PC-9 (cell line): ENCODE data around the gene NKX6-2. TPM values are rescaled to one million over a fixed set of nuclear protein-coding genes. Genes with fewer than 3 reads are reported as not detected.

ENCODE experiments used
- BruUV-seq: library from RNA; stranded (reverse); fragments of 400-500 nt; replicated peaks from 2 replicates; lab custom pipeline; 2021; lab: Mats Ljungman, UMichigan
- CTCF ChIA-PET: fragments of 300-600 bp; sonication (Branson Sonifier 250); formaldehyde crosslinking; loops from one replicate; lab custom pipeline; 2022; ENCODE audit warnings: antibody characterized with exemption; lab: Charles Lee
- POLR2A ChIA-PET: fragments of 300-600 bp; sonication (Branson Sonifier 250); formaldehyde crosslinking; loops from one replicate; lab custom pipeline; 2022; ENCODE audit warnings: antibody characterized with exemption; ENCODE audit not compliant: unreplicated experiment; lab: Charles Lee
- DNase-seq, 2 experiments: peaks; one replicate each; pipeline versions ENCODE4 v3.0.0 to v3.0.0-alpha.2; 2015 to 2022; ENCODE audit warnings: mixed read lengths in 1 of 2
- H2AFZ ChIP-seq: fragments of 200-600 bp; sonication (generic); 2 replicates; pipeline ENCODE4 v1.8.1; 2017; ENCODE audit warnings: antibody characterized with exemption
- H3F3A ChIP-seq: fragments of 200-600 bp; sonication (generic); 2 replicates; pipeline ENCODE4 v1.8.1; 2017; ENCODE audit warnings: antibody characterized with exemption, mild to moderate bottlenecking, low read depth; ENCODE audit not compliant: insufficient read depth
- H3K27ac ChIP-seq: fragments of 200-600 bp; sonication (generic); 2 replicates; pipeline ENCODE4 v1.6.1; 2016; ENCODE audit warnings: mixed run types
- H3K27me3 ChIP-seq: fragments of 200-600 bp; sonication (generic); 2 replicates; pipeline ENCODE4 v1.6.1; 2016; ENCODE audit warnings: low read depth, mixed run types; ENCODE audit not compliant: insufficient read depth
- H3K36me3 ChIP-seq: fragments of 200-600 bp; sonication (generic); 2 replicates; pipeline ENCODE4 v1.6.1; 2016; ENCODE audit warnings: low read depth, mixed run types
- H3K4me1 ChIP-seq: fragments of 200-600 bp; sonication (generic); replicated peaks from 2 replicates; pipeline ENCODE4 v1.6.1; 2016; ENCODE audit warnings: mixed run types; ENCODE audit not compliant: insufficient read depth
- H3K4me2 ChIP-seq: fragments of 200-600 bp; sonication (generic); 2 replicates; pipeline ENCODE4 v1.6.1; 2017; ENCODE audit warnings: mixed run types
- H3K4me3 ChIP-seq: fragments of 200-600 bp; sonication (generic); 2 replicates; pipeline ENCODE4 v1.6.1; 2016; ENCODE audit warnings: mixed run types
- H3K79me2 ChIP-seq: fragments of 200-600 bp; sonication (generic); 2 replicates; pipeline ENCODE4 v1.6.1; 2017; ENCODE audit warnings: low read depth, mixed run types
- H3K9me2 ChIP-seq: fragments of 200-600 bp; sonication (generic); 2 replicates; pipeline ENCODE4 v1.8.1; 2017; ENCODE audit warnings: mild to moderate bottlenecking; ENCODE audit not compliant: insufficient read depth
- H3K9me3 ChIP-seq: fragments of 200-600 bp; sonication (generic); 2 replicates; pipeline ENCODE4 v1.8.1; 2016; ENCODE audit warnings: low read depth; ENCODE audit not compliant: insufficient read depth
- H4K20me1 ChIP-seq: fragments of 200-600 bp; sonication (generic); 2 replicates; pipeline ENCODE4 v1.8.1; 2017; ENCODE audit not compliant: insufficient read depth
- EZH2 ChIP-seq: fragments of 200-600 bp; sonication (generic); IDR thresholded peaks from 2 replicates; pipeline ENCODE4 v1.8.0; 2017; ENCODE audit warnings: antibody characterized with exemption, low read depth
- intact Hi-C: fragments of 100-400 bp; cut with micrococcal nuclease; formaldehyde crosslinking; loops from one replicate; pipeline ENCODE4 v1.10.0; 2022; ENCODE audit not compliant: unreplicated experiment
- total RNA-seq: library from RNA; stranded (reverse); gene quantifications from 2 replicates; pipeline ENCODE4 v1.2.3, GENCODE V29; 2021
- TF ChIP-seq, protein P1 (sequence below): fragments of 200-600 bp; sonication (generic); conservative IDR thresholded peaks from 2 replicates; pipeline ENCODE4 v1.6.1; 2017; ENCODE audit warnings: mixed run types, antibody characterized with exemption, mild to moderate bottlenecking, moderate library complexity

NKX6-2 gene
- total RNA-seq, 1 experiment from 2014 or later, result not detected

DNA sequence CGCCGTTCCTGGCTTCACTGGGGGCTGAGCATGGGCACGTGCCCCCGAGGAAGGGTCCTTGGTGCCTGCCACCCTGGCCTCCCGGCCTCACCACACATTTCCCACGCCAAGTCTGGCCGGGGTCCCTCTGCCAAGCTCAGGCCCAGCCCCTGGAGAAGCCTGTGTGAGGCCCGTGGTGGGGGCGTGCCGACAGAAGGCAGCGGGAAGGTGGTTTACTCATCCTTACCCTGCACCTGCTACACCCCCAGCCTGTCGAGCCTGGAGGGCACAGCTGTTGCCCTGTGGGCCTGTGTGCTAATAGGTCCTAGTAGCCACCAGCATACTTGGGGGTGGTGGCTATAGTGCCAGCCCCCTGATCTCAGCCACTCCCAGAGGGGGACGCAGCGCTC lies 46.7 kb downstream of the NKX6-2 start:
- no peak overlapping the region for H3K4me2 ChIP-seq
- no peaks in the 10 kb centered on the region for H4K20me1 ChIP-seq
- H3K9me3 ChIP-seq, result no peaks in the 10 kb centered on the region
- H3K4me1 ChIP-seq, result no peaks in the 10 kb centered on the region
- no peaks in the 10 kb centered on the region for H3K36me3 ChIP-seq
- H3F3A ChIP-seq, result no peaks in the 10 kb centered on the region
- BruUV-seq, result no TSS peak
- H3K79me2 ChIP-seq, result no peaks in the 10 kb centered on the region
- TF ChIP-seq, protein P1, sequence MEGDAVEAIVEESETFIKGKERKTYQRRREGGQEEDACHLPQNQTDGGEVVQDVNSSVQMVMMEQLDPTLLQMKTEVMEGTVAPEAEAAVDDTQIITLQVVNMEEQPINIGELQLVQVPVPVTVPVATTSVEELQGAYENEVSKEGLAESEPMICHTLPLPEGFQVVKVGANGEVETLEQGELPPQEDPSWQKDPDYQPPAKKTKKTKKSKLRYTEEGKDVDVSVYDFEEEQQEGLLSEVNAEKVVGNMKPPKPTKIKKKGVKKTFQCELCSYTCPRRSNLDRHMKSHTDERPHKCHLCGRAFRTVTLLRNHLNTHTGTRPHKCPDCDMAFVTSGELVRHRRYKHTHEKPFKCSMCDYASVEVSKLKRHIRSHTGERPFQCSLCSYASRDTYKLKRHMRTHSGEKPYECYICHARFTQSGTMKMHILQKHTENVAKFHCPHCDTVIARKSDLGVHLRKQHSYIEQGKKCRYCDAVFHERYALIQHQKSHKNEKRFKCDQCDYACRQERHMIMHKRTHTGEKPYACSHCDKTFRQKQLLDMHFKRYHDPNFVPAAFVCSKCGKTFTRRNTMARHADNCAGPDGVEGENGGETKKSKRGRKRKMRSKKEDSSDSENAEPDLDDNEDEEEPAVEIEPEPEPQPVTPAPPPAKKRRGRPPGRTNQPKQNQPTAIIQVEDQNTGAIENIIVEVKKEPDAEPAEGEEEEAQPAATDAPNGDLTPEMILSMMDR, result no peak
- no peak for TF ChIP-seq EZH2
- H3K27me3 ChIP-seq, result no peaks in the 10 kb centered on the region
- POLR2A ChIA-PET, result no interaction called here
- intact Hi-C loops, result no loop called here
- H2AFZ ChIP-seq, result no peak overlapping the region
- H3K9me2 ChIP-seq, result no peaks in the 10 kb centered on the region
- no peak overlapping the region for H3K27ac ChIP-seq
- DNase-seq, result no peak
- H3K4me3 ChIP-seq, result no peak overlapping the region
- CTCF ChIA-PET, result no interaction called here

DNA sequence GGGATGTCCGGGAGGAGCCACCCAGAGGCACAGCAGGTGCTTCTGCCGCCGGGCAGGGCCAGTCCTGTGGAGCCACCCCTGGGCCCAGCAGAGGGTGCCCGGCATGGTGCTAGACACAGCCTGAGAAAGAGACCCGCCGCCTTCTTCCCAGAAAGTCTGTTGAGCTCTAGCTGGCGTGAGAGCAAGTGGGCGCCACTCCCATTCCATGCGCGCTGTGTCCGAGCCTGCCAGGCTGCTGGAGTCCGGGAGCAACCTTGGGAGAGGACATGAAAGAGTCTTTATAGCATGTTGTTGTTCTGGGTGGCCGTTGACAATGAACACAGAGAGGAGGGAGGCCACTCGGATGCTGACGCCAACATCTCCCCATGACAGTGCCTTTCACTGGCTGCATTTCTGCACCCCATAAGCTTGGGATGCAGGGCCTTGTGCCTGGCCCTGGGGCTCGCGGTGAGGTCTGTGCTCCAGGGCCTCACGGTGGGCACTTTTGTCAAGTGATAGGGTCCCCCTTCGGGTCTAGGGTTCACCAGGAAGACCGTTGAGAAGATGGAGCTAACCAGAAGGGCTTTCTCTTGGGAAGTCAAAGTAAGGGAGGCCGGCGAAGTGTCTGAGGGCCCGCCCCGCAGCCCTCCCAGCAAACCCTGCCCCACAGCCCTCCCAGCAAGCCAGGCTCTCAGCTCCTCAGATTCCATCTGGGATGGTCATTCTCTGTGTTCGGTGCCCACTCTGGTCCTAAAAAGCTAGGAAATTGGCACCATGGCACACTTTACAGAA lies 47.3 kb downstream of the NKX6-2 start:
- no peaks in the 10 kb centered on the region for H3K4me1 ChIP-seq
- no peaks in the 10 kb centered on the region for H3K9me2 ChIP-seq
- H3K4me3 ChIP-seq, result no peak overlapping the region
- H3K9me3 ChIP-seq, result no peaks in the 10 kb centered on the region
- no peaks in the 10 kb centered on the region for H3F3A ChIP-seq
- no peak overlapping the region for H3K4me2 ChIP-seq
- no peaks in the 10 kb centered on the region for H3K79me2 ChIP-seq
- no peak overlapping the region for H3K27ac ChIP-seq
- CTCF ChIA-PET, result no interaction called here
- intact Hi-C loops, result no loop called here
- H2AFZ ChIP-seq, result no peak overlapping the region
- no peaks in the 10 kb centered on the region for H3K27me3 ChIP-seq
- no peaks in the 10 kb centered on the region for H4K20me1 ChIP-seq
- TF ChIP-seq, protein P1, result no peak
- no peak for TF ChIP-seq EZH2
- POLR2A ChIA-PET, result no interaction called here
- no peak for DNase-seq
- no TSS peak for BruUV-seq
- H3K36me3 ChIP-seq, result no peaks in the 10 kb centered on the region

DNA sequence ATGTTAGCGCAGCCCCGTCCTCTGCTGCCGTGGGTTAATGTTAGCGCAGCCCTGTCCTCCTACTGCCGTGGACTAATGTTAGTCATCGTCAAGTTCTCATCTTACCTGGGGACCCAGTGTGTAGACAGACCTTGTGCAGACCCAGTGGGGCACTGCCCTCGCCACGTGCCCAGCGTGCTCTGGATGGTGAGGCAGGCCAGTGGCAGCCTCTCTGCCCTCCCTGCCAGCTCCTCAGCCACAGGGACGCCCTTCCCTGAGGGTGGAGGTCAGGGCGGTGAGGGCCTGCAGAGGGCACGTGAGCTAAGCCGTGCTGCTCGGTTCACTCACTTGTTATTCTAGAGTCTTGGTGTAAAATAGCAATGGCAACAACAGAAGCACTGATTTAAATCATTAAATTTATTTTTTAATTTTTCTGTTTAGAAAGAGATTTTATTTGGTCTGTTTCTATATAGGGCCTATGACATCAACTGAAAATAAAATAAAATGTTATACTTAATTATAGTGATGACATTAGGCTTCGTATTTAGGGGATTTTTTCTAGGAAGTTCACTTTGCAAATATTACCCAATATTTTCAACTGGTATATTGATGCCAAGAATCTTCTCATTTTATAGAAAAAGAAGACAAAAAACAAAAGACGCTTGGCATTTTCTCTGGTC lies 48.4 kb downstream of the NKX6-2 start:
- Histone ChIP-seq H2AFZ (no peak overlapping the region), H3K79me2 (no peaks in the 10 kb centered on the region), H4K20me1 (no peaks in the 10 kb centered on the region), H3K9me3 (no peaks in the 10 kb centered on the region), H3K4me3 (no peak overlapping the region), H3K27ac (no peak overlapping the region), H3K27me3 (no peaks in the 10 kb centered on the region), H3K4me2 (no peak overlapping the region), H3K36me3 (no peaks in the 10 kb centered on the region), H3F3A (no peaks in the 10 kb centered on the region), H3K4me1 (no peaks in the 10 kb centered on the region), H3K9me2 (no peaks in the 10 kb centered on the region)
- ChIA-PET CTCF (no interaction called here), POLR2A (no interaction called here)
- intact Hi-C loops, result no loop called here
- no TSS peak for BruUV-seq
- no peak for DNase-seq
- TF ChIP-seq EZH2, result no peak
- TF ChIP-seq, protein P1, result no peak
